Lower leg skin (tissue), 4 donors: ENCODE results near the gene THSD4. TPM values are rescaled to one million over a fixed set of nuclear protein-coding genes. Genes with fewer than 3 reads are reported as not detected.

Source experiments
- DNase-seq, 2 donors: peaks; one replicate each; pipeline ENCODE4 v3.0.0-alpha.2; 2019; ENCODE audit warnings: low spot score in 2 of 2
- H3K4me3 ChIP-seq: fragments of 200-600 bp; sonication (generic); 2 replicates; pipeline ENCODE4 v1.5.1; 2017; ENCODE audit warnings: mild to moderate bottlenecking, low read depth; ENCODE audit not compliant: poor library complexity, severe bottlenecking
- CTCF ChIP-seq, 3 donors: fragments of 450-650 bp; IDR thresholded peaks; one replicate each; pipeline ENCODE4 v1.5.1; 2016; ENCODE audit warnings: antibody characterized with exemption in 3 of 3, mild to moderate bottlenecking in 3 of 3, moderate library complexity in 2 of 3
- POLR2A ChIP-seq, 2 donors: fragments of 450-650 bp; IDR thresholded peaks; one replicate each; pipeline ENCODE4 v1.6.1; 2016 to 2017; ENCODE audit warnings: antibody characterized with exemption in 2 of 2, mild to moderate bottlenecking in 1 of 2, moderate library complexity in 1 of 2
- WGBS, 2 donors: methylation state at CpG; one replicate each; pipeline ENCODE4 v1.1.5; 2018; 5-methylcytosine and 5-hydroxymethylcytosine counted together
- intact Hi-C: fragments of 100-400 bp; cut with DNase I; formaldehyde crosslinking; loops from one replicate; pipeline ENCODE4 v1.15.0; 2023; ENCODE audit warnings: low total_unique reads
- total RNA-seq, 4 donors: library from RNA; depleted of rRNA; stranded (reverse); fragments of >200 nt; gene quantifications; one replicate each; pipeline ENCODE4 v1.1.0, GENCODE V29; 2016

THSD4 gene
- total RNA-seq, 4 donors from 2014 or later, result 9.3 to 39.2 (median 32.8) TPM

GRCh38 chr15:71330638-71331162 lies 215.4 kb downstream of the THSD4 start:
- DNase-seq, result no peak
- 87 to 90% methylated on average over 11 of the region's 11 CpGs for WGBS, 2 donors
- H3K4me3 ChIP-seq, result no peak overlapping the region
- TF ChIP-seq CTCF (IDR thresholded peaks at IDR 0.05) (no peak), POLR2A (IDR thresholded peaks at IDR 0.05) (no peak)
- intact Hi-C loops, result no loop called here

GRCh38 chr15:71331173-71331572 lies 215.9 kb downstream of the THSD4 start:
- no peak for DNase-seq
- no peak overlapping the region for H3K4me3 ChIP-seq
- WGBS, 2 donors, result 77 to 89% methylated on average over 4 of the region's 4 CpGs
- intact Hi-C loops, result no loop called here
- TF ChIP-seq CTCF (IDR thresholded peaks at IDR 0.05) (no peak), POLR2A (IDR thresholded peaks at IDR 0.05) (no peak)

- H3K4me3 ChIP-seq, result no peak overlapping the region
- intact Hi-C loops, result no loop called here
- DNase-seq, result no peak
- WGBS, 2 donors, result 87 to 88% methylated on average over 8 of the region's 8 CpGs
- TF ChIP-seq CTCF (IDR thresholded peaks at IDR 0.05) (no peak), POLR2A (IDR thresholded peaks at IDR 0.05) (no peak)
Observed at GRCh38 chr15:71332431-71333004, 217.2 kb downstream of the THSD4 start.

DNA sequence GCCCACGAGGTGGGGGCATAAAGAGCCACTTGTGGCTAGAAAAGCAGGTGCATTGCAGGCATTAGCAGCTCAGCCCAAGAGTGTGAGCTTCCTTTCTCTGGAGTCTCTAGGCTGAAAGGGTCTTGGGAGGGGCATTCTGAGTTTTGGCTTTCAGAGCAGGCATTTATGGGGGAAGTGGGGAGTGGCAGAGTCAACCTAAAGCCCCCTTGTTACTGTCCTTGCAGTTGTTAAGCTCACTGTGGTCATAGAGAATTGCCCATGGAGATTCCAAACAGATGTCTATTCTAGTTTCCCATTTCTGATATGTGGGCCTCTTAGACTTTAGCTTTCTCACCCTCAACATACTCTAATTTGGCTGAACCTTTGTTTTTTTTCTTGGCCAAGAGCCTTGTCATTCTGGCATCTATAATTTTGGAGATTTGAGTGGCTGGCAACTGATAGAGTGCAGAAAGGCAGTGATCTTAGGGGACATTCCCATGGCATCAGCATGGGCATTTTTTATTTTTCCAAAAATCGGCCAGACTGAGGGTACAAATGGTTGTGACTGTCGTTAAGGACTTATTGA lies 217.9 kb downstream of the THSD4 start:
- intact Hi-C loops, result no loop called here
- no peak overlapping the region for H3K4me3 ChIP-seq
- no peak for DNase-seq
- WGBS, 2 donors, result 69 to 80% methylated on average over 3 of the region's 3 CpGs
- no peak for TF ChIP-seq CTCF (IDR thresholded peaks at IDR 0.05)
- no peak for TF ChIP-seq POLR2A (IDR thresholded peaks at IDR 0.05)

DNA sequence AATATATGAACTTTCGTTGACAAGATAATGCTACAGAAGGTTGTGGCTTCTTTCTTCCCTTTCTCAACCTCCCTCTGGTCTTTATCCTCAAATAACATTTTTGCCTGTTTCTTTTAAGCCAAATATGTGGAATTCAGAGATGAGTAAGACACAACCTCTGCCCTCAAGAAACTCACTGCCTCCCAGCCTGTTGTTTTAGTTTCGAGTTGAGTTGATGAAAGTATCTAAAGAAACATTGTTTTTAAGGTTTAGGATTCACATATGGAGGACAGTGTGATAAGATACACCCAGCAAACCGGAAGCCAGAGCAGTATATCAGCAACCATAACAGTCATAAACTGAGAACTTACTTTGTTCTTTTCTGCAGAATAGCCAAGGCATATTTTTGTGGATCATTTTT lies 218.6 kb downstream of the THSD4 start:
- intact Hi-C loops, result no loop called here
- H3K4me3 ChIP-seq, result no peak overlapping the region
- WGBS, 2 donors, result 73 to 82% methylated on average over 3 of the region's 3 CpGs
- DNase-seq, result no peak
- TF ChIP-seq CTCF (IDR thresholded peaks at IDR 0.05) (no peak), POLR2A (IDR thresholded peaks at IDR 0.05) (no peak)
